NCI-H510A (cell line): ENCODE data around the gene KRTAP5-4.
"Not testable (repeated sequence)": the region's sequence is repeated elsewhere in the genome, so short reads cannot be mapped to it uniquely, and the experiment has no call there.

ENCODE experiments used
- DNase-seq: peaks from one replicate; lab custom pipeline; 2025; lab: John Stamatoyannopoulos, UW

Gene KRTAP5-4

GRCh38 chr11:1600626-1601025 lies 21.3 kb downstream of the KRTAP5-4 start:
- no peak for DNase-seq

DNA sequence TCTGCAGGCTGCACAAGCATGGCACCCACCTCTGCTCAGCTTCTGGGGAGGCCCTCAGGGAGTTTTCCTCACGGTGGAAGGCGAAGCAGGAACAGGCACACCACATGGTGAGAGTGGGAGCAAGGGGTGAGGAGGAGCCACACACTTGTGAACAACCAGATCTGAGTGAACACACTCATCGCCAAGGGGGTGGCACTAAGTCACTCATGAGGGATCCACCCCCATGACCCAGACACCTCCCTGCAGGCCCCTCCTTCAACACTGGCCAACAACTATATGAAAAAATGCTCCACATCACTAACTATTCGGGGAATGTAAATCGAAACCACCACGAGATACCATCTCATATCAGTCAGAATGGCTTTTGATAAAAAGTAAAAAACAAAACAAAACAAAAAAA lies 23.1 kb downstream of the KRTAP5-4 start:
- DNase-seq, result no peak

GRCh38 chr11:1598406-1598805 lies 23.5 kb downstream of the KRTAP5-4 start:
- DNase-seq, result not testable (repeated sequence)

- no peak for DNase-seq
Measured at GRCh38 chr11:1597994-1598380, 24.0 kb downstream of the KRTAP5-4 start, which contains the start of gene KRTAP5-2. Gene KRTAP5-2, minus strand, starts transcription at chr11:1598294. Its CDS starts 44 bp downstream, at chr11:1598250.

- DNase-seq, result no peak
Measured at GRCh38 chr11:1597331-1597993, 24.5 kb downstream of the KRTAP5-4 start.

DNA sequence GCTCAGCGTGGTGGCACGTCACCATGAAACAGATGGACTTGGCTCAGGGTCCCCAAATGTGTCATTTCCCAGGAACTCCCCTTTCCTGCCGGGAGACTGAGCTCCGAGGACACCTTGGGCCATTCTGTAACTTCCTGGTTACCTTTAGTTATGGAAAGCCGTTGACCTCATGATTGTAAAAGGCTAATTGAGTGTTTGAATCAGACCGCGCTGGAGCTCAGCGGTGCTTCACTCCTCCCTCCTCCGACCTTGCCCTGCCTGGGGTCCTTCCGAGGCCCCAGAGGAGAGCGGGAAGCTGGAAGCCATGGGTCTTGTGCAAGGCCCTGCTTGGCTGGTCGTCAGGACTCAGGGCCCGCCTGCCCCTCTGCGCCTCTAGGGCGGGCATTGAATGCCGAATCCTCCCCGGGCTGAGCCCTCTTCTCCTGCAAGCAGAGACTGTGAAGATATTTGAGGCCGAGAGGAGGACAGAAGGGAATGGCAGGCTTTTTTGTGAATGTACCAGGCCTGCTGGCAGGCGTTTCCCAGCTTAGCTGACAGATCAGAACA lies 25.3 kb downstream of the KRTAP5-4 start:
- not testable (repeated sequence) for DNase-seq

DNA sequence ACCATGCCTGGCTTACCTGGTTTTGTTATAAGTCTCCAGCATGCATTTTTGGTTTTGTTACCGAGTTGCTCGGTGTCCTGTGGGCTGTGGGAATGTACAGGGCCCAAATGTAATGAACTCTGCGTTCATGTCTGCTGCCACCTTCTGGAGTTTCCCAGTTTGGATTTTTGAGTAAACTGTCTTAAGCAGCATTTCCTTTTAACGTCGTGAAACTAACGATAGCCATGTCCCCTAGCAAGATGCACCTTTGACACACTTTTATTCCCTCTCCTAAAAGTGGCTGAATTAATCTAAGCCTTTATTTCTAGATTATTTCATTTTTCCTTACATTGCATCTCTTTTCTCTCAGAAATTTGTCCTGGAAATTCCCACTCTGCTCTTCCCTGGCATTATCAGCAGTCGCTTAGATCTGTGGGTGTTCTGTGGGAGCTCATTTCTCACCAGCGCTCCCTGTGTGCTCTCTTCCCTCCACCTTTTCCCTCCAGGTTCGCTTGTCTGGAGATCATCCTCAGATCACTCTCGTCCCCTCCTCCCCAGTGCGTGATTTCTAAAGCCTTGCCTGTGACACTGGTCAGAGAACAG lies 25.9 kb downstream of the KRTAP5-4 start:
- DNase-seq, result not testable (repeated sequence)

DNA sequence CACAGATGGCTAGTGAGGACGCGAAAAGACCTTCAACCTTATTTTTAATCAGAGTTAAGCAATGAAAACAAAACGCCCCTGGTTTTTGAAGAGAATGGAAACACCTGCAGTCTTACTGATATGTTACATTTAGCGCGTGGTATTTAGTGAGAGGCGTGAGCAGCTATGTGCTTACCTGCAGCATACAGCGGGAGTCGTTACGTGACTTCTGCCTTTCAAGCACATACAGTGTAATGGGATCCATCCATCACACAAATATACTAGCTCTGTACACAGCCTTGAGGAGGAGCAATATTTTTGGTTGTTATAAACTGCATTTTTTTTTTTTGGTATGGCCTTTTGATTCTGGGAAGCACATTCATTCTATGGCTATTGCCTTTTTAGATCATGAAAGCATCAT lies 29.3 kb downstream of the KRTAP5-4 start:
- DNase-seq, result no peak

DNA sequence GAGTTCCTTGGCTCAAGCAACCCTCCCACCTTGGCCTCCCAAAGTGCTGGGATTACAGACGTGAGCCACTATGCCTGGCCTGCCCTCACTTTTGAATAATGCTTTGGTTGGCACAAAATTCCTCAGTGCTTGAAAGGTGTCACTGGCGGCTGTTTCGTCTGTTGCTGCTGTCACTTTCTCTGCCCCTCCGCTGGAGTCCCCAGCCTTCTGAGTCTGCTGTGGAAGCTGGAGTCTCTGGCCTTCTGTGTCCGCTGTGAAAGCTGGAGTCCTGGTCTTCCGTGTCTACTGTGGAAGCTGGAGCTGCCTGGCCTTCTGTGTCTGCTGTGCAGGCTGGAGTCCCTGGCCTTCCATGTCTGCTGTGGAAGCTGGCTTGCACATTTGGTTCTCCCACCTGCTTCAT lies 31.9 kb downstream of the KRTAP5-4 start:
- no peak for DNase-seq

- DNase-seq, result not testable (repeated sequence)
Measured at GRCh38 chr11:1589191-1589963, 32.6 kb downstream of the KRTAP5-4 start.

DNA sequence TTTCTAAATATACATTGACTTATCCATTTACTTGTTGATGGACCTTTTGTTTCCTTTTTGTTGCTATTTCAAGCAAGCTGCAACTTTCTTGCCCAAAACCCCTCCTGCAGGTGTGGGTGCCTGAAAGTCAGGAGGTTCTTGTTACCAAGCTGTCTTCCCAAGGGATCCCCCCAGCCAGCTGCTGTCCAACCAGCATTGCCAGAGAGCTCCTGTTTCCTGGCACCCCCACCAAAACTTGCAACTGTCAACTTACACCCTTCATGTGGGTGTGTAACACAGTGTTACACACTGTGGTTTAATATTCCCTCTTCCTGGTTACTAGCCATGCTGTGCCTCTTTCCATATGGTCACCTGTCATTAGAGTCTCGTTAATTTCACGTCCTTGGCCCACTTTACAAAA lies 35.2 kb downstream of the KRTAP5-4 start:
- no peak for DNase-seq

GRCh38 chr11:1584661-1585370 lies 37.1 kb downstream of the KRTAP5-4 start, which contains the start of gene KRTAP5-1:
Gene KRTAP5-1, minus strand, starts transcription at chr11:1585283. Its CDS starts 34 bp downstream, at chr11:1585249.
- DNase-seq, result not testable (repeated sequence)

DNA sequence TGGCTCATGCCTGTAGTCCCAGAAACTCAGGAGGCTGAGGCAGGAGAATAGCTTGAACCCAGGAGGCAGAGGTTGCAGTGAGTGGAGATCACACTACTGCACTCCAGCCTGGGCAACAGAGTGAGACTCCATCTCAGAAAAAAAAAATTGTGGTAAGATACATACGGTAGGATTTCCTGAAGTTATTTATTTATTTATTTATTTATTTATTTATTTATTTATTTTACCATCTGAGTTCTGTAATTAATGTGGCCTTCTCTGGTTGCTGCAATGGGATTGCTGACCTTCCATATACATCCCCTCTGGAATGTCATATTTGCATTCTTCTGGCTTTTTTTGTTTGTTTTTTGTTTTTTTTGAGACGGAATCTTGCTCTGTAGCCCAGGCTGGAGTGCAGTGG lies 39.0 kb downstream of the KRTAP5-4 start:
- not testable (repeated sequence) for DNase-seq

DNA sequence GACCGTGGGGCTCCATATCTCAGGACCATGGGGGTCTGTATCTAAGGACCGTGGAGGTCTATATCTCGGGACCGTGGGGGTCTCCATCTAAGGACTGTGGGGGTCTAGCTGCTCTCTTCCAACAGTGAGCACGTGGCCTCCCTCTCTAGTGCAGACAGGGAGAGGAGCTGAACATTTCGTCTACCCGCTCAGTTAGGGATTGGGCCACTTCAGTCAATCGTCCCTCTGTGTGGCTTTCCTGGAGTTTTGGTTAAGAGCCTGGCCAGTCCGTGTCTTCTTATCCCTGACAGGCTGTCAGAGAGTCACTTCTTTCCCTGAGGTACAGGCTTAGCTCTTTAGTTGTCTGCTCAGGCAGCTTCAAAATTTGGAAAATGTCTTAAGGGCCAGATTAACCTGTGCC lies 40.0 kb downstream of the KRTAP5-4 start:
- DNase-seq, result no peak

DNA sequence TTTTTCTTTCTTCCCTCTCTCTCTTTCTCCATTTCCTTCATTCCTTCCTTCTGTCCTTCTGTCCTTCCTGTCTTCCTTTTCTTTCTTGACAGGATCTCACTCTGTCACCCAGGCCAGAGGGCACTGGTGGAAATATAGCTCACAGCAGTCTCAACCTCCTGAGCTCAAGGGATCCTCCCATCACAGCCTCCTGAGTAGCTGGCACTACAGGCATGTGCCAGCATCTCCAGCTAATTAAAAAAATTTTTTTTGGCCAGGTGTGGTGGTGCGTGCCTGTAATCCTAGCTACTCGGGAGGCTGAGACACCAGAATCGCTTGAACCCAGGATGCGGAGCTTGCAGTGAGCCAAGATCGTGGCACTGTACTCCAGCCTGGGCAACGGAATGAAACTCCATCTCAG lies 45.1 kb downstream of the KRTAP5-4 start:
- no peak for DNase-seq

- not testable (repeated sequence) for DNase-seq
Measured at GRCh38 chr11:1575756-1576155, 46.2 kb downstream of the KRTAP5-4 start.

GRCh38 chr11:1574933-1575242 lies 47.0 kb downstream of the KRTAP5-4 start:
- DNase-seq, result no peak

DNA sequence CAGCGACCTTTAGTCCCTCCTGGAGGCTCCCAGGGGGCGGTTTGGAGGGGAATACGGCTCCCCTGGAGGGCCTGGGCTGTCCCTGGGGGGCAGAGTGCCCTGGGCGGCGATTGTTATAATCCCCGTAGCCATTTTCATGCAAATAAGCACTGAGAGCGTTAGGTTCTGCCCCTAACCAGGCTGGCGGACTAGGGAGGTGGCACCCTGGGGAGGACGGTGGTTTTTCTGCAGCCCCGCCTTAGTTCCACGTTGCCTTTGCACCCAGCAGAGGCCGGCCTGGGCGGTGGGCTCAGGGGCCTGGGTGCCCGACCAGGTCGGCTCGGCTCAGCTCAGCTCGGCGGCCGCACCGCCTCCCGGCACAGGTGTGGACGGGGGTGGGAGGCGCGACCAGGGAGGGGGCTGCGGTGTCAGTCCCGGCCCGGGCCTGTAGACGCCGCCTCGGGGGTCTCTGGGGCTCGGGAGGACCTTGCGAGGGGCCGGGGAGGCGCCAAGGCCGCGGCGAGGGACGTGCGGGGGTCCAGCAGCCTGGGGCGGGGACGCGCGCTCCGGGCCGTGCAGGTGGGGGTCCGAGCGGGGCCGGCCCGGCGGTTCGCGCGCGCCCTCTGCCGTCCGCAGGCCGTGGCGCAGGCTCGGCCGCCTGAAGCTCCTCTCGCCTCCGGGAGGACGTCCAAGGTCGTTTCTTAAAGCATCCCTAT lies 47.6 kb downstream of the KRTAP5-4 start:
- DNase-seq, result no peak

DNA sequence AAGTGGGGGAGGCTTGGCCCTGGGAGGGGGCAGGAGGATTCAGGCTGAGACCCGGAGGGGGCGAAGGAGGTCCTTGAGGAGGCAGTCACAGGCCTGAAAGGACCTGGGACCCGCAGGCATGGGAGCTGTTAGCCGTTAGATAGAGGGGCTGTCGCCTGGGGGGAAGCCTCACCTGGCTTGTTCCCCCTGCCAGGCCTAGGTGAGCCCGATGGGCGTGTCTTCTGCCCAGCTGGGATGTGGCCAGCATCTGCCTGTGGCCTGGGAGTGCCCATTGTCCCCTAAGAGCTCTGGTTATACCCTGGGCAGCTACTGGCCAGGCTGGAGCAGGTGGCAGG lies 48.1 kb downstream of the KRTAP5-4 start:
- peak; percentile 60 for DNase-seq

- no peak for DNase-seq
Measured at GRCh38 chr11:1573077-1573902, 48.6 kb downstream of the KRTAP5-4 start.
